Muscle layer of duodenum (tissue), 2 donors: ENCODE data around the gene CASP10.
"Not testable (repeated sequence)": the region's sequence is repeated elsewhere in the genome, so short reads cannot be mapped to it uniquely, and the experiment has no call there.

ENCODE experiments used
- H3K27ac ChIP-seq: one replicate; pipeline ENCODE4 v1.7.0; 2013; ENCODE audit warnings: mild to moderate bottlenecking, low read length
- H3K27me3 ChIP-seq: one replicate; pipeline ENCODE4 v1.7.0; 2013; ENCODE audit warnings: low read depth, mild to moderate bottlenecking, control low read depth, low read length
- H3K36me3 ChIP-seq, 2 donors: one replicate each; pipeline ENCODE4 v1.7.0; 2013; ENCODE audit warnings: low read length in 2 of 2, control low read depth in 1 of 2, mild to moderate bottlenecking in 1 of 2; ENCODE audit not compliant: insufficient read depth in 2 of 2, control insufficient read depth in 1 of 2
- H3K4me1 ChIP-seq, 2 donors: one replicate each; pipeline ENCODE4 v1.7.0; 2013; ENCODE audit warnings: low read length in 2 of 2, mild to moderate bottlenecking in 2 of 2, control low read depth in 1 of 2, moderate library complexity in 1 of 2; ENCODE audit not compliant: insufficient read depth in 2 of 2, control insufficient read depth in 1 of 2
- H3K4me3 ChIP-seq, 2 donors: one replicate each; pipeline ENCODE4 v1.7.0; 2013; ENCODE audit warnings: low read length in 2 of 2, low read depth in 1 of 2, mild to moderate bottlenecking in 1 of 2
- H3K9me3 ChIP-seq, 2 donors: one replicate each; pipeline ENCODE4 v1.7.0; 2013; ENCODE audit warnings: low read length in 2 of 2, control low read depth in 1 of 2, mild to moderate bottlenecking in 1 of 2; ENCODE audit not compliant: control insufficient read depth in 1 of 2
- donor health status: healthy.

Gene CASP10

GRCh38 chr2:201237486-201238123 lies 54.7 kb downstream of the CASP10 start:
- no peak overlapping the region for H3K4me3 ChIP-seq
- no peaks in the 10 kb centered on the region for H3K9me3 ChIP-seq
- peaks cover 0 to 15% of the 10 kb centered on the region in 2 donors for H3K4me1 ChIP-seq
- no peaks in the 10 kb centered on the region for H3K36me3 ChIP-seq
- H3K27ac ChIP-seq: no peak overlapping the region
- H3K27me3 ChIP-seq: no peaks in the 10 kb centered on the region

- H3K4me1 ChIP-seq: peaks cover 0 to 12% of the 10 kb centered on the region in 2 donors
- H3K4me3 ChIP-seq, H3K27ac ChIP-seq, H3K27me3 ChIP-seq, H3K36me3 ChIP-seq, H3K9me3 ChIP-seq: not testable (repeated sequence)
Observed at GRCh38 chr2:201239167-201239935, 56.4 kb downstream of the CASP10 start.

- Histone ChIP-seq H3K4me3 (no peak overlapping the region), H3K27ac (no peak overlapping the region), H3K36me3 (no peaks in the 10 kb centered on the region), H3K4me1 (peaks cover 0 to 5% of the 10 kb centered on the region in 2 donors), H3K27me3 (no peaks in the 10 kb centered on the region), H3K9me3 (no peaks in the 10 kb centered on the region)
Observed at GRCh38 chr2:201242571-201243277, 59.8 kb downstream of the CASP10 start.

GRCh38 chr2:201244829-201245228 lies 61.9 kb downstream of the CASP10 start:
- no peaks in the 10 kb centered on the region for H3K9me3 ChIP-seq
- H3K4me3 ChIP-seq: no peak overlapping the region
- H3K4me1 ChIP-seq: peaks cover 0 to 5% of the 10 kb centered on the region in 2 donors
- no peaks in the 10 kb centered on the region for H3K36me3 ChIP-seq
- H3K27ac ChIP-seq: no peak overlapping the region
- no peaks in the 10 kb centered on the region for H3K27me3 ChIP-seq

- no peak overlapping the region for H3K27ac ChIP-seq
Observed at GRCh38 chr2:201246280-201246679, 63.3 kb downstream of the CASP10 start.

GRCh38 chr2:201248288-201248844 lies 65.4 kb downstream of the CASP10 start:
- Histone ChIP-seq H3K4me3 (no peak overlapping the region), H3K36me3 (no peaks in the 10 kb centered on the region), H3K27ac (no peak overlapping the region), H3K9me3 (no peaks in the 10 kb centered on the region), H3K4me1 (no peaks in the 10 kb centered on the region), H3K27me3 (no peaks in the 10 kb centered on the region)

More at GRCh38 chr2:201246280-201246679, 63.3 kb downstream of the CASP10 start:
- no peaks in the 10 kb centered on the region for H3K27me3 ChIP-seq
- H3K9me3 ChIP-seq: no peaks in the 10 kb centered on the region
- H3K4me1 ChIP-seq: peaks cover 0 to 5% of the 10 kb centered on the region in 2 donors
- no peak overlapping the region for H3K4me3 ChIP-seq
- no peaks in the 10 kb centered on the region for H3K36me3 ChIP-seq

- H3K36me3 ChIP-seq: no peaks in the 10 kb centered on the region
- H3K4me3 ChIP-seq: no peak overlapping the region
- no peaks in the 10 kb centered on the region for H3K27me3 ChIP-seq
- H3K27ac ChIP-seq: no peak overlapping the region
- no peaks in the 10 kb centered on the region for H3K9me3 ChIP-seq
- H3K4me1 ChIP-seq: peaks cover 0 to 6% of the 10 kb centered on the region in 2 donors
Observed at GRCh38 chr2:201249889-201250288, 66.9 kb downstream of the CASP10 start.

GRCh38 chr2:201250741-201251140 lies 67.8 kb downstream of the CASP10 start:
- Histone ChIP-seq H3K36me3 (no peaks in the 10 kb centered on the region), H3K9me3 (no peaks in the 10 kb centered on the region), H3K27ac (no peak overlapping the region)

GRCh38 chr2:201254081-201254730 lies 71.3 kb downstream of the CASP10 start:
- no peak overlapping the region for H3K4me3 ChIP-seq
- peaks cover 3 to 10% of the 10 kb centered on the region in 2 donors for H3K4me1 ChIP-seq
- H3K9me3 ChIP-seq: no peaks in the 10 kb centered on the region
- no peak overlapping the region for H3K27ac ChIP-seq
- H3K27me3 ChIP-seq: no peaks in the 10 kb centered on the region
- peaks cover 0 to 3% of the 10 kb centered on the region in 2 donors for H3K36me3 ChIP-seq

More at GRCh38 chr2:201250741-201251140, 67.8 kb downstream of the CASP10 start:
- H3K4me1 ChIP-seq: peaks cover 0 to 6% of the 10 kb centered on the region in 2 donors
- H3K4me3 ChIP-seq: no peak overlapping the region
- no peaks in the 10 kb centered on the region for H3K27me3 ChIP-seq

- Histone ChIP-seq H3K9me3 (no peaks in the 10 kb centered on the region), H3K4me3 (no peak overlapping the region), H3K27me3 (no peaks in the 10 kb centered on the region), H3K27ac (no peak overlapping the region), H3K4me1 (peaks cover 3 to 11% of the 10 kb centered on the region in 2 donors), H3K36me3 (peaks cover 0 to 3% of the 10 kb centered on the region in 2 donors)
Observed at GRCh38 chr2:201255408-201256033, 72.6 kb downstream of the CASP10 start.
